ENCODE measurements around the gene PFN3.

The PFN3 gene

GRCh38 chr5:177359451-177359851 lies 41.0 kb downstream of the PFN3 start:
- no peak for DNase-seq

- DNase-seq: no peak
Measured at GRCh38 chr5:177358370-177358819, 42.1 kb downstream of the PFN3 start.

DNA sequence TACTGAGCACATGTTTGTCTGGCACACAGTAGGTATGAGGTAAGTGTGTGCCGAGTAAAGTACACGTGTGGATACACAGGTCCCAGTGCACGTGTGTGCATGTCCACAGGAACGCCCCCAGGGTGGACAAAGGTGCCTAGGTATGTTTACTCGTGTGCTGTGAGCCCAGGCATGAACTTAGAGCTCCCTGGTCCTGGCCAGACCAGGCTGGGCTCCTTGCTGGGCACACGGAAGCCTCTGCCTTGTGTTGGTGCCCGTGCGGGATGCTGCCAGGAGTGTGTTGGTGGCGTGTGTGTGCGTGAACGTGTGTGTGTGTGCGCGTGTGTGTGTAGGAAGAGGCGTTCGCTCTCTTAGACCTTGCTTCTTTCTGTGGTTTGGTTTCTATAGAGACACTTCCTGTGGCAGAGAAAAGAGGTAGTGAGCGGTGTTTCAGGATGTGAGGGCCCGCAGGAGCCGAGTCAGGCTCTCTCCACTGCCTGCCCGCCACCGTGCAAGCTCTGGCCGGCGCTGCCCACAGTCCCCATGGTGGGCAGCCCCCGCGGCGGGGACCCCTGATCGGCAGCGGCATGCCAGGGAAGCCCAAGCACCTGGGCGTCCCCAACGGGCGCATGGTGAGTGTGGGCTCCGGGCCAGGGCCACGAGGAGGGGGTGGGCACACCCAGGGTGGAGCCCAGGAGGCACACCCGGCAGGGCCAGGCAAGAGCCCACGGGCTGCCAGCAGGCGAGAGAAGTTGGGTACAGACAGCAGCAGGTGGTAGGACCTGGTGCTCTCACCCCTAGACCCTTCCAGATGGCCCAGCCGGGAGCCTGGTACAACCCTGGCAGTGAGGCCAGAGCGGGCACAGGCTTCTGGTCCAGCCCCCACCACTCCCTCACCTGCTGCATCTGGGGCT lies 42.8 kb downstream of the PFN3 start, which contains the start of gene RGS14:
Gene RGS14 (plus strand): TSS at position 466 of the 893 bp plus-strand sequence. CDS start 101 bp downstream, at position 567.
- DNase-seq: peak; percentile 88

DNA sequence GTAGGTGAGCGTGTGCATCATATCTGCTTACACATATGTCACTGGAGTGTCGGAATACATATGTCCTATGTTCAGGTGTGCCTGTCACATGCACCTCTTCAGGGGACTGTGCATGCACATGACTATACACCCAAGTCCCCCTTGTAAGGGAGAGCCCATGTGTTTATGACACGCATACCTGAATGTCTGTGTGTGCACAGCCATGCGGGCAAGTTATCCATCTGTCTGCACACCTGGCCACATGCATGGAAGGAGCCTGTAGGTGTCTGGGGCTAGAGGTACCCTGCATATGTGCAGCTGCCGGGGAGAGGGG lies 43.4 kb downstream of the PFN3 start:
- DNase-seq: no peak

GRCh38 chr5:177356746-177357145 lies 43.7 kb downstream of the PFN3 start:
- no peak for DNase-seq

DNA sequence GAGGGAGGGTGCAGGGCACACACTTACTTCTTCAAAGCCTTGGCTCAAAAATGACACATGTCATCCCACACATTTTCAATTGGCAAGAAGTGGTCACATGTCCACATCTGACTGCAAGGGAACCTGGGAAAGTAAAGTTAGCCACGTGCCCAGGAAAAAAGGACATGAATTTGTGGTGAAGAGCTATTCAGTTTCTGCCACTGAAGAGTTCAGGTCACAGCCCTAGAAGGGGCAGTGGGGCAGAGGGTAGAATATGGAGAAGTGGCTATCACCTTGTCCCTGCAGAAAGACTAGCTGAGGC lies 44.6 kb downstream of the PFN3 start:
- peak; percentile 26 for DNase-seq

GRCh38 chr5:177355162-177355867 lies 45.1 kb downstream of the PFN3 start:
- DNase-seq: no peak

- peak; percentile 58 for DNase-seq
Measured at GRCh38 chr5:177354711-177355110, 45.8 kb downstream of the PFN3 start.

DNA sequence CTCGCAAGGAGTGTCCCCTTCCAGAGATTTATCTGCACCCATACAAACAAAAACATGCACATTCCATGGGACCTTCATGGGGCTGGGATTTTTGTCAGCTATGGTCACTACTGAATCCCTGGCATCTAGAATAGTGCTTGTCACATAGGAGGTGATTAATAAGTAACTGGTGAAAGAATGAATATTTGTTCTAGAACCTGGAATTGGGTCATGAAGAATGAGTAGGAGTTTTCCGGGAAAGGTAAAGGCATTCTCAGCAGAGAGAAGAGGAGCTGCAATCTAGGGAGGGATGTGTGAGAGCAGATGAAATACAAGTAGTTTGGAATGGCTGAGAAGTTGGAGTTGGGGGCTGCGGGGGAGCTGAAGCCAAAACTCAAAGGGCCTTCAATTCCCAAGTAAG lies 46.2 kb downstream of the PFN3 start:
- DNase-seq: no peak

DNA sequence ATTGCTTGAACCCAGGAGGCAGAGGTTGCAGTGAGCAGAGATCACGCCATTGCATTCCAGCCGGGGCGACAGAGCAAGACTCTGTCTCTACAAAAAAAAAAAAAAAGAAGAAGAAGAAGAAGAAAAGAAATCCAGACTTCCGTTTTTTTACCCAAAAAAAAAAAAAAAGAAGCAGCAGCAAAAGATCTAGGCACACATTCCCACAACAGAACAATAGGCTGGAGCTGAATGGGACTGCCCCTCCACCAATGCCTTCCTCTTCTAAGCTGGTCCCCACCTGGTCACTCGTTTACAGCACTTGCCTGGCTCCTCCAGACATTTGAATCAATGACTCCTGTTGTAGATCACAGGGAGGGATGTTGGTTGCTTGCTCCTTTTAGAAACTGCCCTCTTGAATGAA lies 47.4 kb downstream of the PFN3 start:
- DNase-seq: peak; percentile 28

DNA sequence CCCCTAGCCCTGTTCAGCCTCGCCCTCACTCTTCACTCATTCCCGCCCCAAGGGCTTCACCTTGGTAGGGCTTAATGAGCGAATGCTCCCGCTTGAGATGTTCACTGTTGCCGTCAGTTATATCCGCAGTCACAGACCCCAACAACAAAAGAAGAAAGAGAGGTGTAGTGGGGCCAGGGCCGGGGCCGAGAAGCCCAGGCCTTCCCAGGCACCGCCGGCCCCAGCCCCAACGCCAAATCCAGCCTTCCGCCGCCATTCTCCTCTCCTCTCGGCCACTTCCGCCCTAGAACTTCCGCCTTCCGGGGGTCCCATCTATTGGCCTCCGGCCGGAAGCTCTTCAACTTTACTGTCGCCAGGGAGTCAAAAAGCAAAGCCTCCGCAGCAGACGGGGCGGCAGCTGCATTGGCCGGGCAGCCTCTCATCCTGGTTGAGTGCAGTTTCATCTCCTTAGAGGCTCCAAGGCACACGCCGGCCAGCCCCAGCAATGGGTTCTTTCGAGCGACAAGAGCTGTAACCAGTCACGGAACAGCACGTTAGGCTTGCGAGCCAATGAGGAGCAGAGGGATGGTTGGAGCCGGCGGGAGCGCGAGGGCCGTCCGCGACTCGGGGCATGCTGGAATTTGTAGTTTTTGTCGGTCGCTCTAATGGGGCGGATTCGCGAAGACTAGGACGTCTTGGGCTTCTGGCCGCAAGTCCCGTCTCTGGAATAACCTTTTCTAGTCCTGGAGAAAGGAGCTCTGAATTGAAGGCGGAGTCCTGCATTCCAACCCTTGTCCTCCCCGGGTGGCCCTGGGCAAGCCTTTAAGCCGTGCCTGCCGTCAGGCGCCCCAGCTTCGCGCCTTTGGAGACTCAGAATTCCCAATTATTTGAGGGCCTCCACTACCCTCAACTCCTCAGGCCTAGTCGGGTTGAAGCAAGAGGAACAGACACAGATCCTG lies 48.8 kb downstream of the PFN3 start, which contains the start of gene LMAN2:
Gene LMAN2 (minus strand): TSS at position 277 of the 938 bp plus-strand sequence. CDS start 21 bp downstream, at position 256.
- DNase-seq: peak; percentile 97

- DNase-seq: peak; percentile 13
Measured at GRCh38 chr5:177350776-177351391, 49.6 kb downstream of the PFN3 start.

Measured in suppressor macrophage treated with lipopolysaccharide for 4 hours (primary cell).